K562 (cell line): ENCODE measurements around the gene CCDC82.

Experiments used
- CTCF ChIP-seq, 3 experiments: IDR thresholded peaks in 2 of 3; conservative IDR thresholded peaks in 1 of 3; 2 replicates each; pipeline ENCODE4 v1.5.1; 2011 to 2012; ENCODE audit warnings: low read length in 3 of 3, mild to moderate bottlenecking in 3 of 3, control low read depth in 2 of 3, improper control_type of control experiment in 1 of 3, inconsistent platforms in 1 of 3, low read depth in 1 of 3, mixed read lengths in 1 of 3, moderate library complexity in 1 of 3; ENCODE audit not compliant: insufficient read depth in 2 of 3
- ERF ChIP-seq: fragments of 450-650 bp; formaldehyde crosslinking; IDR thresholded peaks from 2 replicates; pipeline ENCODE4 v1.4.0; 2020; ENCODE audit warnings: mild to moderate bottlenecking, mixed read lengths
- EZH2 ChIP-seq: IDR thresholded peaks from 2 replicates; pipeline ENCODE4 v1.6.1; 2012; ENCODE audit warnings: low read depth, mild to moderate bottlenecking, inconsistent platforms, low read length, borderline replicate concordance
- FOS ChIP-seq: IDR thresholded peaks from 3 replicates; pipeline ENCODE4 v1.6.1; 2011; ENCODE audit not compliant: insufficient read length; ENCODE audit errors: extremely low read depth
- KDM1A ChIP-seq, 2 experiments: fragments of 450-650 bp; IDR thresholded peaks; 2 replicates each; pipeline ENCODE4 v1.6.1; 2016; ENCODE audit warnings: mild to moderate bottlenecking in 2 of 2
- KDM5B ChIP-seq: fragments of 200-600 bp; sonication (generic); IDR thresholded peaks from 2 replicates; pipeline ENCODE4 v1.6.1; 2012; ENCODE audit warnings: low read depth, mild to moderate bottlenecking, moderate library complexity, low read length, control low read depth, inconsistent platforms; ENCODE audit not compliant: insufficient replicate concordance
- RNF2 ChIP-seq: sonication (generic); IDR thresholded peaks from 2 replicates; pipeline ENCODE4 v1.6.1; 2016
- TAF15 ChIP-seq: fragments of 200-400 bp; formaldehyde crosslinking; IDR thresholded peaks from 2 replicates; pipeline ENCODE4 v1.6.1; 2017; ENCODE audit warnings: mild to moderate bottlenecking, low read depth, low read length, moderate library complexity
- TEAD4 ChIP-seq, 2 experiments: sonication (generic) in 1 of 2; formaldehyde crosslinking in 1 of 2; IDR thresholded peaks; 2 replicates each; pipeline versions ENCODE4 v1.6.1 to v1.8.0; 2012 to 2022; ENCODE audit warnings: borderline replicate concordance in 1 of 2, inconsistent platforms in 1 of 2, low read length in 1 of 2, mild to moderate bottlenecking in 1 of 2, missing genetic modification reagents in 1 of 2
- ZBED1 ChIP-seq: IDR thresholded peaks from 2 replicates; pipeline ENCODE4 v1.6.1; 2014
- ZBTB1 ChIP-seq: sonication (generic); formaldehyde crosslinking; IDR thresholded peaks from 2 replicates; pipeline ENCODE4 v1.8.1; 2023; ENCODE audit warnings: missing genetic modification reagents, low read depth, mild to moderate bottlenecking, borderline replicate concordance
- ZBTB2 ChIP-seq: fragments of 450-650 bp; IDR thresholded peaks from 2 replicates; pipeline ENCODE4 v1.6.1; 2016; ENCODE audit warnings: antibody characterized with exemption
- ZBTB7A ChIP-seq: IDR thresholded peaks from 2 replicates; pipeline ENCODE4 v1.6.1; 2011; ENCODE audit warnings: low read depth, mild to moderate bottlenecking, low read length, moderate library complexity, borderline replicate concordance; ENCODE audit not compliant: control insufficient read depth

- TF ChIP-seq ZBTB1 (CRISPR knock-in tag) (no peak), RNF2 (no peak), ERF (no peak), ZBTB7A (no peak), EZH2 (no peak), FOS (no peak), KDM1A (IDR thresholded peaks at IDR 0.05) (no peak), ZBTB2 (no peak), TEAD4 (IDR thresholded peaks at IDR 0.05; ENCODE audit: low read length) (no peak), TEAD4 (CRISPR knock-in tag; IDR thresholded peaks at IDR 0.05; ENCODE audit: borderline replicate concordance) (no peak), TAF15 (no peak), ZBED1 (no peak), KDM5B (peak; percentile 25), CTCF (IDR thresholded peaks at IDR 0.05 in 2 of 3, conservative IDR thresholded peaks at IDR 0.05 in 1 of 3; ENCODE audit: insufficient read depth in 2 of 3, low read depth in 1 of 3, low read length in 3 of 3) (no peak)
Measured at GRCh38 chr11:96339706-96340554, 49.8 kb downstream of the CCDC82 start.
